SK-N-SH (cell line): ENCODE results near the gene MAGI2. TPM values are rescaled to one million over a fixed set of nuclear protein-coding genes. Genes with fewer than 3 reads are reported as not detected.

Experiments
- CTCF ChIA-PET: fragments of 300-600, 350-600 bp; formaldehyde crosslinking; extraction: SDS; loops from one replicate; lab custom pipeline; 2021; lab: Yijun Ruan, JAX
- POLR2A ChIA-PET: fragments of 350-600 bp; sonication (Branson Sonifier 250); formaldehyde crosslinking; extraction: SDS; loops from one replicate; lab custom pipeline; 2020; ENCODE audit warnings: antibody characterized with exemption, inconsistent platforms; lab: Yijun Ruan, JAX
- DNase-seq: peaks from one replicate; pipeline ENCODE4 v3.0.0; 2012
- H2AFZ ChIP-seq: fragments of 200-600 bp; sonication (generic); 2 replicates; pipeline ENCODE4 v1.8.1; 2016; ENCODE audit warnings: antibody characterized with exemption, mild to moderate bottlenecking, low read depth
- H3F3A ChIP-seq: fragments of 200-600 bp; sonication (generic); replicated peaks from 2 replicates; pipeline ENCODE3; 2016; ENCODE audit warnings: antibody characterized with exemption, mild to moderate bottlenecking; ENCODE audit not compliant: insufficient read depth
- H3K27ac ChIP-seq, 2 experiments: fragments of 200-500 bp in 1 of 2; fragments of 200-600 bp in 1 of 2; sonication (Bioruptor generic) in 1 of 2; sonication (generic), shearing (Covaris generic) in 1 of 2; 2 replicates each; pipeline versions ENCODE4 v1.5.1 to v1.6.1; 2014 to 2016; ENCODE audit warnings: low read depth in 2 of 2, inconsistent platforms in 1 of 2, low read length in 1 of 2, mild to moderate bottlenecking in 1 of 2, mixed read lengths in 1 of 2
- H3K27me3 ChIP-seq: fragments of 200-600 bp; sonication (generic), shearing (Covaris generic); 2 replicates; pipeline ENCODE4 v1.6.1; 2016; ENCODE audit warnings: mixed run types; ENCODE audit not compliant: insufficient read depth
- H3K36me3 ChIP-seq, 2 experiments: fragments of 200-500 bp in 1 of 2; fragments of 200-600 bp in 1 of 2; sonication (Bioruptor generic) in 1 of 2; sonication (generic) in 1 of 2; replicated peaks in 1 of 2; 2 replicates each; pipeline versions ENCODE3 to v1.5.1; 2014 to 2016; ENCODE audit warnings: low read length in 1 of 2, mild to moderate bottlenecking in 1 of 2; ENCODE audit not compliant: insufficient read depth in 2 of 2, control insufficient read depth in 1 of 2
- H3K4me1 ChIP-seq, 2 experiments: fragments of 200-500 bp in 1 of 2; fragments of 200-600 bp in 1 of 2; sonication (Bioruptor generic) in 1 of 2; sonication (generic), shearing (Covaris generic) in 1 of 2; 2 replicates each; pipeline versions ENCODE4 v1.5.1 to v1.6.1; 2014 to 2016; ENCODE audit warnings: low read depth in 1 of 2, low read length in 1 of 2, mixed run types in 1 of 2; ENCODE audit not compliant: insufficient read depth in 2 of 2, control insufficient read depth in 1 of 2
- H3K4me2 ChIP-seq: fragments of 200-600 bp; sonication (generic), shearing (Covaris generic); 2 replicates; pipeline ENCODE4 v1.6.1; 2017; ENCODE audit warnings: mixed run types
- H3K4me3 ChIP-seq, 2 experiments: fragments of 200-500 bp in 1 of 2; fragments of 200-600 bp in 1 of 2; sonication (Bioruptor generic) in 1 of 2; sonication (generic), shearing (Covaris generic) in 1 of 2; 2 replicates each; pipeline versions ENCODE4 v1.5.1 to v1.8.1; 2014 to 2016; ENCODE audit warnings: low read depth in 2 of 2, inconsistent platforms in 1 of 2, low read length in 1 of 2, mild to moderate bottlenecking in 1 of 2, mixed read lengths in 1 of 2, moderate library complexity in 1 of 2
- H3K79me2 ChIP-seq: fragments of 200-600 bp; sonication (generic); 2 replicates; pipeline ENCODE4 v1.8.1; 2017; ENCODE audit warnings: mild to moderate bottlenecking; ENCODE audit not compliant: insufficient read depth
- H3K9ac ChIP-seq: fragments of 200-600 bp; sonication (generic); 2 replicates; pipeline ENCODE4 v1.6.1; 2017; ENCODE audit warnings: mixed run types
- H3K9me2 ChIP-seq: fragments of 200-600 bp; sonication (generic); 2 replicates; pipeline ENCODE4 v1.6.1; 2017; ENCODE audit warnings: mixed run types
- H3K9me3 ChIP-seq: fragments of 200-600 bp; sonication (generic); 2 replicates; pipeline ENCODE4 v1.6.1; 2017; ENCODE audit warnings: mixed run types, mild to moderate bottlenecking, moderate library complexity
- H4K20me1 ChIP-seq: fragments of 200-600 bp; sonication (generic); 2 replicates; pipeline ENCODE4 v1.6.1; 2017; ENCODE audit warnings: mild to moderate bottlenecking, mixed run types; ENCODE audit not compliant: insufficient read depth
- CHD2 ChIP-seq: fragments of 150-350 bp; IDR thresholded peaks from 2 replicates; pipeline ENCODE4 v1.6.1; 2018; ENCODE audit warnings: low read length; ENCODE audit not compliant: partially characterized antibody
- EZH2phosphoT487 ChIP-seq: fragments of 200-600 bp; sonication (generic); IDR thresholded peaks from 2 replicates; pipeline ENCODE4 v1.6.1; 2017; ENCODE audit warnings: low read depth, mixed run types, mild to moderate bottlenecking, antibody characterized with exemption, moderate library complexity, borderline replicate concordance
- FOSL2 ChIP-seq: IDR thresholded peaks from 2 replicates; pipeline ENCODE4 v1.4.0; 2012; ENCODE audit warnings: low read depth, mild to moderate bottlenecking, moderate library complexity, borderline replicate concordance
- GABPA ChIP-seq: IDR thresholded peaks from 2 replicates; pipeline ENCODE4 v1.4.0; 2012; ENCODE audit warnings: low read depth, mild to moderate bottlenecking
- NFIC ChIP-seq: IDR thresholded peaks from 2 replicates; pipeline ENCODE4 v1.4.0; 2012; ENCODE audit warnings: borderline replicate concordance
- NRF1 ChIP-seq: IDR thresholded peaks from 2 replicates; pipeline ENCODE4 v1.6.1; 2012; ENCODE audit warnings: low read depth, mild to moderate bottlenecking, low read length
- PBX3 ChIP-seq: IDR thresholded peaks from 2 replicates; pipeline ENCODE4; 2012
- RCOR1 ChIP-seq: fragments of 150-350 bp; IDR thresholded peaks from 2 replicates; pipeline ENCODE4 v1.6.1; 2017; ENCODE audit warnings: antibody characterized with exemption, low read length
- REST ChIP-seq: IDR thresholded peaks from 2 replicates; pipeline ENCODE4 v1.6.1; 2012; ENCODE audit warnings: mild to moderate bottlenecking, low read depth, low read length, moderate library complexity
- SIN3A ChIP-seq: IDR thresholded peaks from 2 replicates; pipeline ENCODE4 v1.6.1; 2012; ENCODE audit warnings: low read depth, mild to moderate bottlenecking, low read length, moderate library complexity, borderline replicate concordance
- TEAD4 ChIP-seq: IDR thresholded peaks from 2 replicates; pipeline ENCODE4 v1.4.0; 2012; ENCODE audit warnings: mild to moderate bottlenecking, borderline replicate concordance; ENCODE audit not compliant: insufficient read depth
- USF1 ChIP-seq: IDR thresholded peaks from 2 replicates; pipeline ENCODE4 v1.4.0; 2012; ENCODE audit warnings: low read depth, borderline replicate concordance
- WGBS: methylation state at CpG from one replicate; pipeline ENCODE4 v1.1.6; 2017; ENCODE audit warnings: low lambda C conversion rate; 5-methylcytosine and 5-hydroxymethylcytosine counted together
- polyA plus RNA-seq, 3 experiments: library from polyadenylated mRNA; depleted of rRNA; stranded (reverse); fragments of >200 nt; gene quantifications; 2 replicates each; pipeline ENCODE4 v1.2.3, GENCODE V29; 2012

Gene MAGI2
- polyA plus RNA-seq, 1 of the 3 experiments (the other 2 are of a cell fraction), result 1.1 TPM

- no peak for TF ChIP-seq TEAD4
- TF ChIP-seq GABPA, result no peak
- no peak for TF ChIP-seq CHD2
- no peak for TF ChIP-seq NRF1
- no peak for TF ChIP-seq SIN3A
- no peak for TF ChIP-seq REST
- TF ChIP-seq USF1, result no peak
- no peak for TF ChIP-seq RCOR1
- TF ChIP-seq EZH2phosphoT487, result no peak
- no peak for TF ChIP-seq FOSL2
- no peak for TF ChIP-seq NFIC
- no peak for TF ChIP-seq PBX3
- TF ChIP-seq, all 33 proteins: peak for 0
- H3K9ac ChIP-seq, result no peak overlapping the region
- no peak overlapping the region for H3K4me3 ChIP-seq
- no peak overlapping the region for H3K27ac ChIP-seq
- H3F3A ChIP-seq, result no peaks in the 10 kb centered on the region
- H3K27me3 ChIP-seq, result no peaks in the 10 kb centered on the region
- no peaks in the 10 kb centered on the region for H3K9me2 ChIP-seq
- POLR2A ChIA-PET, result no interaction called here
- H2AFZ ChIP-seq, result no peak overlapping the region
- H3K79me2 ChIP-seq, result no peaks in the 10 kb centered on the region
- H3K36me3 ChIP-seq, result no peaks in the 10 kb centered on the region
- no peaks in the 10 kb centered on the region for H3K9me3 ChIP-seq
- no peak overlapping the region for H3K4me2 ChIP-seq
- H4K20me1 ChIP-seq, result no peaks in the 10 kb centered on the region
- CTCF ChIA-PET, result interaction anchor here (1.2 to 1.6 kb wide), 2 partner anchors 14 to 192 kb away, joined by 4 to 8 read pairs; no protein-coding TSS in a partner anchor
- no peak for DNase-seq
- 88% methylated on average over 3 of the region's 3 CpGs for WGBS
- no peaks in the 10 kb centered on the region; a peak in 1 of 4 replicates for H3K4me1 ChIP-seq
Measured at GRCh38 chr7:78212476-78213060, 1240.9 kb downstream of the MAGI2 start.
